NCI-H748 (cell line): ENCODE results near the gene URB1.
"Not testable (repeated sequence)": the region's sequence is repeated elsewhere in the genome, so short reads cannot be mapped to it uniquely, and the experiment has no call there.

Source experiments
- DNase-seq: peaks from one replicate; lab custom pipeline; 2025; ENCODE audit not compliant: unreplicated experiment; lab: John Stamatoyannopoulos, UW

Gene URB1

GRCh38 chr21:32371913-32372314, 20.9 kb downstream of the URB1 start:
- DNase-seq: no peak

- DNase-seq: no peak
Observed at GRCh38 chr21:32370998-32371766, 21.6 kb downstream of the URB1 start.

DNA sequence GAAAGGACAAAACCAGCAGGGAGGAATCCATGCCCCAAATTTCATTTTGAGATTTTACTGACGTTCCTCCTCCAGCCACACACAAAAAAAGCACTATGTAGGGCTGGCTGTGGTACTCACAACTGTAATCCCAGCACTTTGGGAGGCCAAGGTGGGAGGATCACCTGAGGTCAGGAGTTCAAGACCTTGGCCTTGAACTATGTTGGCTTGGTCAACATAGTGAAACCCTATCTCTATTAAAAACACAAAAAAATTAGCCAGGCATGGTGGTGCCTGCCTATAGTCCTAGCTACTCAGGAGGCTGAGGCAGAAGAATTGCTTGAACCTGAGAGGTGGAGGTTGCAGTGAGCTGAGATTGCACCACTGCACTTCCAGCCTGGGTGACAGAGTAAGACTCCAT, 23.9 kb downstream of the URB1 start:
- DNase-seq: not testable (repeated sequence)

DNA sequence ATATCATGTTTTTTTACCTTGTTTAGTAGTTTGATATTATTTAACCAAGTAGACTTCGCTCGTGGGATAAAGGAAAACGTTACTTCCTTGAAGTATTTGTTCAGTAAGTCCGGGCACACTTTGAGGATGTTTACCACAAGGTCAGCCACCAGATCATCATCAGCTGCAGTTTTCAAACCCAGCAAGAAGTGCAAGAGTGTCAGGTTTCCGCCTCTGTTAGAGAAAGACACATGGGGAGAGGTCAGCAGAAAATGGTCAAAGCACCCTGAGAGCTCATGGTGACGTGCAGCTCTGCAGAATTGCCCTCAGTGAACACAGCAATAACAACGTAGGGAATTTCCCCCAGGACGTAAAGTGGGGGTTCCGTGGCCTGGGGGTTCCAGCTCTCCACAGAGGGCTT, 24.4 kb downstream of the URB1 start:
- no peak for DNase-seq

- DNase-seq: no peak
Observed at GRCh38 chr21:32367158-32367557, 25.7 kb downstream of the URB1 start.

DNA sequence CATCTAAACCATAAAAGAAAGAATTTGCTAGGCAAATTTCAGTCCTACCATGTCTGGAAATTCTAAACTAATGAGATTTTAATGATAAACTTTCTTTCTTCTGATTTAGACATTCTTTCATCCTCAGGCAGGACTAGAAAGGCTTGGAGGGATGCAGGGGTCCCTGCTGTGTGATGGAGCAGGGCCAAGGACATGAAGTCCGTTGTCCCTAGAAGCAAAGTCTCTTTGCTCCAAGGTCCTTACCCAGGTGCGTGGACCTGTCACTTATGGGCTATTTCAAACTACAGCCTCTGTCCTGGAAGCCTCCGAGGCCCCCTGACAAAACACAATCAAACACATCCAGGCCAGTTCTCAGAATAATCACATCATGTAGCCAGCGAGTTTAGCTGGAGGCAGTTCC, 26.6 kb downstream of the URB1 start:
- DNase-seq: no peak

DNA sequence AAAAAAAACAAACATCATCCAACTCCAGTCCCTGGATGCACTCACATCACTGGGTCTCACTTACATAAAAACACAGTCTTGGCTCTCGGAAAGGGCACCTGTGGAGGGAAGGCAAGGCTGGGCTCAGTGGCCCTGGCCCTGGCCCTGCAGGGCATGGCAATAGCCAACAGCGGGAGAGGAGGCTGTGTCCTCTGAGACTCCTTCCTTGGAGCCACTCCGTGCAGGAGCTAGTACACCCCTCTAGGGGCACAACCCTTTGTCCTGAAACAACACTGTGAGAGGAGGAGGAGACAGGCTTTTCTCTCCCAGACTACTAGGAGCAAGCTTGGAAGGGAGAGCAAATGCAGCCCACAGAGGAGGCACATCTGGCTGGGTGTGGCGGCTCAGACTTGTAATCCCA, 28.0 kb downstream of the URB1 start:
- DNase-seq: no peak

- no peak for DNase-seq
Observed at GRCh38 chr21:32364387-32364786, 28.4 kb downstream of the URB1 start.

- peak; percentile 4 for DNase-seq
Observed at GRCh38 chr21:32360401-32360975, 32.3 kb downstream of the URB1 start.

- no peak for DNase-seq
Observed at GRCh38 chr21:32359719-32360260, 33.0 kb downstream of the URB1 start.

DNA sequence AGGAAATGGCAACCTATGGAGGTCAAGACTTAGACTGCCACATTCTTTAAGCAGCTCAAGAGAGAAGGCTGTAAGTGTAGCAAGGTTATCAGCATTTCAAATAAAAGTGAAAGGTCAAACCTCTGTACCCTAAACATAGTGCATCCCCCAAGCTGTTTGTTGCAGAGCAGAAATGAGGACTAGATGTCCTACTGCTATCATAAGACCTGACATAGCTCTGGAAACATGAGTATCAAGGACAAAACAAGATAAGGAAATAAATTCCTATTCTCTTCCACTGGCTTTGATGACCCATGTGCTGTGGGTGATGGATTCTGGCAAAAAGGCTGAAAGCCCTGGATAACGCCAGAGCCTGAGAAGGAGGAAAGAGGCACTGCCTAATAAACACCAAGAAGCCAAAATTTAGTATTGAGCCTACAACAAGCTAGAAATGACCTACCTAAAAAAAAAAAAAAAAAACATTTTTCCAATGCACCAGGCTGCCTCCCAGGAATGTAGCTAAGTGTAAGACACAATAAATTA, 35.9 kb downstream of the URB1 start:
- no peak for DNase-seq

DNA sequence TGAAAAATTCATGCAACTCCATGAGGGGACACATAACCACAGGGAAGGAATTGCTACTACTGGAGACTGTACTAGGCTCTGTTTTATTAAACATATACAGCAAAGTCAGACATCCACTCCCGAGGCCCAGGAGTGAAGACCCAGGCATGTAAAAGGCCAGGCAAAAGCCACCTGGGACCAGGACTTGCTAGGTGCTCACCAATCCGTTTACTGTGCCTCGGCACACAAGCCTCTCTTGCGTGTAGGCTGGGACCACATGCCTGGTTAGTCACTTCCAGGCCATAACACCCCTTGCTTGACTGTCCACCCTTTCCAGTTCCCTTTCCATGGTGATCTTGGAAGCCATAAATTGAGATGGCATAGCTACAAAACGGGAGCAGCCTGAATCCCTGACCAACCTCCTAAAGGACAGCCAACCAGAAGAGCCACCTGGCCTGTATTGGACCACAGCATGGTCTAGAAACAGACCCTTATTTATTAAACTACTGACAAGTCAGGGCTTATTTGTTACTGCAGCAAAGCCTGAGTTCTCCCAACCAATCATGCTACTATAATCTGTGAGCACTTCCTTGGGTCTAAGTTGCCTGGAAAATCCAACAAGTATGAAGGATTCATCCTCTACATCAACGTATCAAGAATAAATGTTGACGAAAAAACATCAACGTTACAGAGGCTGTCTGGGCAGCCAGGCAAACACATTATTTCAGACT, 39.7 kb downstream of the URB1 start:
- no peak for DNase-seq

GRCh38 chr21:32352526-32352925, 40.3 kb downstream of the URB1 start:
- DNase-seq: no peak

- DNase-seq: no peak
Observed at GRCh38 chr21:32351428-32351827, 41.4 kb downstream of the URB1 start.

- no peak for DNase-seq
Observed at GRCh38 chr21:32350981-32351380, 41.8 kb downstream of the URB1 start.

DNA sequence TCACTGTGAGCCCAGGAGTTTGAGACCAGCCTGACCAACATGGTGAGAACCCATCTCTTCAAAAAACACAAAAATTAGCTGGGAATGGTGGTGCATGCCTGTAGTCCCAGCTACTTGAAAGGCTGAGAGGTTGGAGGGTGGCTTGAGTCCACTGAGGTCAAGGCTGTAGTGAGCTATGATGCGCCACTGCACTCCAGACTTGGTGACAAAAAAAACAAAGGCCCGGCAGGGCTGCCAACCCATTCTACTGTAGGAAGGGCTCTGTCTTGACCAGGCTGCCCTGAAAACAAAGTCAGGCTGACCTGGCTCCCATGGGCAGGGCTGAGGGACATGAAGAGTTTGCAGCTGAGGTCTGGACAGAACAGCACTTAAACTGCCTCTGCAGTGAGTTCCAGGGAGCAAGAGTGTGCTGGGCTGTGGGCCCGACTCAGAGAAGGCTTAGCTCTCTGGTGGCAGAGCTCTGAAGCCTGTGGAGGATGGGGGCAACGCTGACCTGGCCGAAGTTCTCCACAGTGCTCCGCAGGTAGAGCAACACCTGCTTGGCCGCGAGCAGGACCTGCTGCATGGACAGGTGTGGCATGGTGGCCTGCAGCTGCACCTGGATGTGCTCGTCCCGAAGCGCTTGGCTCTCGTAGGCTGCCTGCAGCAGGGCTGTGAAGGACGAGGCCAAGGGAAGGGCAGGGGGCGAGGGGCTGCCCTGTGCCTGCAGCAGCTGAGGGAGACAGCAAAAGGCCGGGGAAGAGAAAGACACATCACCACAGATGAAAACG, 42.4 kb downstream of the URB1 start:
- no peak for DNase-seq

DNA sequence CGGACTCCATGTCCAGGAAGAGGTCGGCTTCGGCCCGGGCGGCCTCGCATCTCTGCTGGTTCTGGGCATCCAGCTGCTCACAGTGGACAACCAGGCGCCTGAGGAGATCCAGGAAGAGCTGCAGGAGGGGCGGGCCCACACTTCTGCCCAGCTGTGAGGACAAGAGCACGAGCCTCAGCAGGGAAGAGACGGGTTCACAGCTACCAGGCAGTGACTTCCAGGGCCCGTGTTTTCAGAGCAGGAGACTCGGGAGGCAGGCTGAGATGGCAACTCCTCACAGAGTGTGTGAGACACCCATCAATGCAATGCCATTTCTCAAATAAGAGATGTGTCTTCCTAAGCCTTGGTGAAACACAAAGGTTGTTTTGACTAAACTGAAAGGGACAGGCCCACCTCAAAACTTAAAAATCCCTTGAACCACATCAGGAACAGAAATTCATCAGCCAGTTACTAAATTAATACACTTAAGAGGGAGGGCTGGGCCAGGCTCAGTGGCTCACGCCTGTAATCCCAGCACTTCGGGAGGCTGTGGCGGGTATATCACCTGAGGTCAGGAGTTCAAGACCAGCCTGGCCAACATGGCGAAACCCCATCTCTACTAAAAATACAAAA, 43.4 kb downstream of the URB1 start:
- no peak for DNase-seq

- peak; percentile 59 for DNase-seq
Observed at GRCh38 chr21:32348604-32349332, 44.0 kb downstream of the URB1 start.

- DNase-seq: no peak
Observed at GRCh38 chr21:32347977-32348376, 44.8 kb downstream of the URB1 start.

DNA sequence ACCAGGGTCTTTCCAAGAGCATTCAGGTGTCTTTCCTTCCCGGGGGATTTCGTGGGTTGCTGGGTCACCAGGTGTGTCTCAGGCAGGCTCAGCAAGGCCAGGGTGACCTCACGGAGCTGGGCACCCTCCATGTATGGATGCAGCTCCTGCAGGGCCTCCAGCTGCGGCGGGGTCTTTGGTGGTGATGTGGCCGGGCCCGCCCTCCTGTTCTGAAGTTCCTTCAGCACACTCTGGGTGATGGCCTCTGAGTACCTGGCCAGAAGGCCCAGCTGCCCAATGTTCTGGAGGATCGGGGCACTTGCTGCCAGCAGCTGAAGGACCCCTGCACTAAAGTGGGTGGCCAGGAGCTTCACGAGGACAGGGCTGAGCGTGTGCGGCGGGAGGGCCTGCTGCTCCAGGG, 45.5 kb downstream of the URB1 start:
- DNase-seq: no peak
